Fibroblast of skin of left biceps (primary cell): Measurements from ENCODE around the gene SPATA31A5.
"Not testable (repeated sequence)": the region's sequence is repeated elsewhere in the genome, so short reads cannot be mapped to it uniquely, and the experiment has no call there.

Source experiments
- DNase-seq, 2 experiments: peaks; one replicate each; pipeline ENCODE4 v3.0.0-alpha.2; 2013; ENCODE audit warnings: low read depth in 2 of 2

SPATA31A5 gene

DNA sequence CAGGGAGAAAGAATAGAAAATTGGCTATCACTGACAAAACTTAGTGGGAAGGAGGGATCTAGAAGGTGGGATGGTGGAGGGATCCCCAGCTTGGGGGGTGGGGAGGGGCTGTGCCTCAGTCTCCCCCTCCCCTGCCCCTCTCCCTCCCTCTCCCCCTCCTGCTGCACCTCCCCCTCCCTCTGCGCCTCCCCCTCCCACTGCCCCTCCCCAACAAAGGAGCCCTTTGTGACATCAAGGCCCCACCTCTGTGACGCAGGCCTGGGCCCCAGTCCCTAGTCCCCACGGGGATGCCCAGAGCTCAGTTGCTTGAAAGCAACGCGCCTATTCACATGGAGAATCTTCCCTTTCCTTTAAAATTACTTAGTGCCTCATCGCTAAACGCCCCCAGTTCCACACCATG lies at the start of gene SPATA31A5:
Gene SPATA31A5, plus strand, starts transcription at position 301 of the 400 bp plus-strand sequence. Its CDS starts 29 bp downstream, at position 330.
- DNase-seq, result not testable (repeated sequence)

DNA sequence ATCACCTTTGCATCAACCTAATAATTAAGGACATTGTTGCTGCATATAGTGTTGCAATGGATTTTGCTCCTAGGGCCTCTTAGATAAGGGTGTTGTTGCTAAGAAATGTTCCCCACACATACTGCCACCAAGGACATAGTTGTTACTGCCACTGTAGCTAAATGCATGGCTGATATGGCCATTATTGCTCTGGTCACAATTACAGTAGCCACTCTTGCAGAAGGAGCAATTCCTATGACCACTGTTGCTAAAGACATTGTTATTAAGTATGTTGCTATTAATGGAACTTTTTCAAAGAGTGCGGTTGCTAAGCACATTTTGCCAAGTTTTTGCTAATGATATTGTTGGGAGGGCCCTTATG lies 48.8 kb downstream of the SPATA31A5 start:
- not testable (repeated sequence) for DNase-seq

DNA sequence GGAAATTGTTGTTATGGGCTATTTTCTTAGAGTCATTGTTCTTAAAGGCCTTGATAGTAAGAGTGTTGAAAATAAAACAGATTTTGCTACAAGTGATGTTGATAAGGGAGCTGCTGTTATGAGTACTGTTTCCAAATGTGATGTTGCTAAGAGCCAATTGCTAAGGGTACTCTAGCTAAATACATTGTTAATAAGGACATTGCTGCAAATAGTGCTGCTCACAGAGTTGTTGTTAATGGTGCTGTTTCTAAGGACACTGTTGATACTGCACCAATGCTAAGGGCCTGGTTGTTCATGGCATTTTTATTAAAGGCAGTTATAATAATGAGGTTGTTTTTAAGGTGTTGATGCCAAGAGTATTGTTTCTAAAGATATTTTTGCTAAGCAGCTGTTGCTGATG lies 52.2 kb downstream of the SPATA31A5 start:
- not testable (repeated sequence) for DNase-seq
